ENCODE data around the gene CRLF1.

GRCh38 chr19:18597809-18598660 is 8.6 kb downstream of the CRLF1 start:
- no peak for TF ChIP-seq POLR2A (IDR thresholded peaks at IDR 0.05; ENCODE audit: low read depth, low read length)
- TF ChIP-seq POLR2AphosphoS5 (IDR thresholded peaks at IDR 0.05; ENCODE audit: low read depth, low read length), result no peak
- TF ChIP-seq TAF1 (IDR thresholded peaks at IDR 0.05; ENCODE audit: low read depth, low read length), result no peak
- no peak for TF ChIP-seq SPI1 (IDR thresholded peaks at IDR 0.05; ENCODE audit: low read depth, low read length)

All from GM12891 (cell line).